Keratinocyte (primary cell): ENCODE results near the gene CDKN1A.

ENCODE experiments used
- EZH2 ChIP-seq: IDR thresholded peaks from one replicate; pipeline ENCODE4 v1.6.1; 2012; ENCODE audit warnings: inconsistent platforms, mild to moderate bottlenecking, low read length, moderate library complexity
- TF ChIP-seq, protein P1 (sequence below), 3 experiments: IDR thresholded peaks in 1 of 3; conservative IDR thresholded peaks in 1 of 3; optimal IDR thresholded peaks in 1 of 3; 2 replicates in 2 of 3; 3 replicates in 1 of 3; pipeline versions ENCODE3 to v1.5.1; 2011; ENCODE audit warnings: low read length in 3 of 3, mild to moderate bottlenecking in 3 of 3, moderate library complexity in 2 of 3, control low read depth in 1 of 3, inconsistent platforms in 1 of 3; ENCODE audit not compliant: insufficient read depth in 2 of 3; ENCODE audit errors: extremely low read depth in 1 of 3

DNA sequence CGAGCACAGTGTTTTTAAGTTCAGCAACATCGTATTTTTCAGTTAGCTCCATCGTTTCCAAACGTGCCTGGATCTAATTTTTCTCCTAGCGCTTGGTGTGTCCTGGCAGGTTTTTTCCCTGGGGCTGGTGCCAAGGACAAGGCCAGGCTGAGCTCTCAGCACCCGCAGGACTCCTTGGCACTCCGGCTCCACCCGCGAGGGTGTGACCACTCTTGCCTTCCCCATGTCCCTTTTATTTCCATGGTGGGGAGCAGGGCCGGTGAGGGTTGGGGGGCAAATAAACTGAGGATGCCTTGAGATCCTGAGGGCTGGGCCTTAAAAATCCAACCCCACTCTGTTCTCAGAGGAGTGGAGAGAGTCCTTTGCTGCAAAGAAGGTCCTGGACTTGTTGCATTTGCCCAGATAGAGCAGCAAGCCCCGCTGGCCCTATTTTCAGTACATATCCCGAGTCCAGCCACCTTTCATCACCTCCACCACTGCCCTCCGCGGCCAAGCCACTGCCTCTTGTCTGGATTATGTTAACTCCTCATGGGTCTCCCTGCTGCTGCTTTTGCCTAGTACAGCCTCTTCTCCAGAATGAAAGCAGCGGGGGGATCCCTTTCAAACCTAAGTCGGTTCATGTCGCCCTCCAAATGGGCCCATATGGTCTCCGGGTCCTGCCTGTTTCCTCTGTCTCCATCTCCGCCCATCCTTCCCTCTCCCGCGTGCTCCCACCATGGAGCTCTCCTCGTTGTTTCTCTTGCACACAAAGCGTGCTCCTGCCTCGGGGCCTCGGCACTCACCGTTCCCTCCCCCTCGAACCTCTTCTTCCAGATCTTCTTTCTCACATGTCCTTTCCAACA, 14.6 kb downstream of the CDKN1A start:
- TF ChIP-seq, protein P1, sequence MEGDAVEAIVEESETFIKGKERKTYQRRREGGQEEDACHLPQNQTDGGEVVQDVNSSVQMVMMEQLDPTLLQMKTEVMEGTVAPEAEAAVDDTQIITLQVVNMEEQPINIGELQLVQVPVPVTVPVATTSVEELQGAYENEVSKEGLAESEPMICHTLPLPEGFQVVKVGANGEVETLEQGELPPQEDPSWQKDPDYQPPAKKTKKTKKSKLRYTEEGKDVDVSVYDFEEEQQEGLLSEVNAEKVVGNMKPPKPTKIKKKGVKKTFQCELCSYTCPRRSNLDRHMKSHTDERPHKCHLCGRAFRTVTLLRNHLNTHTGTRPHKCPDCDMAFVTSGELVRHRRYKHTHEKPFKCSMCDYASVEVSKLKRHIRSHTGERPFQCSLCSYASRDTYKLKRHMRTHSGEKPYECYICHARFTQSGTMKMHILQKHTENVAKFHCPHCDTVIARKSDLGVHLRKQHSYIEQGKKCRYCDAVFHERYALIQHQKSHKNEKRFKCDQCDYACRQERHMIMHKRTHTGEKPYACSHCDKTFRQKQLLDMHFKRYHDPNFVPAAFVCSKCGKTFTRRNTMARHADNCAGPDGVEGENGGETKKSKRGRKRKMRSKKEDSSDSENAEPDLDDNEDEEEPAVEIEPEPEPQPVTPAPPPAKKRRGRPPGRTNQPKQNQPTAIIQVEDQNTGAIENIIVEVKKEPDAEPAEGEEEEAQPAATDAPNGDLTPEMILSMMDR (optimal IDR thresholded peaks at IDR 0.05 in 1 of 3, IDR thresholded peaks at IDR 0.05 in 1 of 3, conservative IDR thresholded peaks at IDR 0.05 in 1 of 3; ENCODE audit: extremely low read depth in 1 of 3, insufficient read depth in 2 of 3, low read length in 3 of 3) = no peak
- TF ChIP-seq EZH2 = no peak
